ENCODE data around the gene EIF2D.

Gene EIF2D

GRCh38 chr1:206612129-206612876, at the start of gene EIF2D:
EIF2D (minus strand) TSS chr1:206612465; CDS start chr1:206612342, 123 bp downstream.
- Mint-ChIP-seq H3K4me3 (peak within 1 kb of the TSS; percentile 93), H3K4me1 (peaks cover 37% of the 10 kb centered on the region), H3K27ac (peak within 1 kb of the TSS; percentile 98), H3K36me3 (peaks cover 49% of the 10 kb centered on the region), H3K9me3 (no peaks in the 10 kb centered on the region)
- DNase-seq (ENCODE audit: low spot score in 2 of 2): peak; percentile 97 to 98
- peak; percentile 97 for ATAC-seq

GRCh38 chr1:206661161-206661820, 49.0 kb upstream of the EIF2D start:
- Mint-ChIP-seq H3K27ac (no peak overlapping the region), H3K36me3 (no peaks in the 10 kb centered on the region), H3K4me1 (peaks cover 34% of the 10 kb centered on the region), H3K4me3 (no peak overlapping the region), H3K9me3 (no peaks in the 10 kb centered on the region)
- ATAC-seq (no peak), DNase-seq (ENCODE audit: low spot score in 2 of 2) (no peak)

DNA sequence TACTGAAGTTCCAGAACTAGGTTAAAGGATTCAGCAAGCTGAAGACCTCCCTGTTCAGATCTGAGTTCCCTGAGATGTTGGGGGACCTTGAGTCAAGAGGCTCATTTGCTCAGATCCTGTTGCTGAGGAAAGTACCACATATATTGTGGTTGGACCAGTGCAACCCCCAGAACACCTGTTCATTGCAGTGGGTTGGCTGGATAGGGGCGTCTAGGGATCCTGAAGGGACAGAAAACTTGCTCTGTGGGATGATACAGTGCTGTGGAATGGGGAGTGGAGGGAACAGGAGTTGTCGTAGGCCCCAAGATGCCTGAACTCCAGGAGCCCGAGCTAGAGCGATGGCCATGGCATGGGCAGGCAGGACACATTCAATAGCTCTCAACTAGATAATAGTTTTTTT, 47.9 kb upstream of the EIF2D start:
- Mint-ChIP-seq H3K4me3 (no peak overlapping the region), H3K9me3 (no peaks in the 10 kb centered on the region), H3K4me1 (peaks cover 34% of the 10 kb centered on the region), H3K36me3 (no peaks in the 10 kb centered on the region), H3K27ac (peak overlapping the region; percentile 43)
- DNase-seq (ENCODE audit: low spot score in 2 of 2): no peak
- ATAC-seq: no peak

DNA sequence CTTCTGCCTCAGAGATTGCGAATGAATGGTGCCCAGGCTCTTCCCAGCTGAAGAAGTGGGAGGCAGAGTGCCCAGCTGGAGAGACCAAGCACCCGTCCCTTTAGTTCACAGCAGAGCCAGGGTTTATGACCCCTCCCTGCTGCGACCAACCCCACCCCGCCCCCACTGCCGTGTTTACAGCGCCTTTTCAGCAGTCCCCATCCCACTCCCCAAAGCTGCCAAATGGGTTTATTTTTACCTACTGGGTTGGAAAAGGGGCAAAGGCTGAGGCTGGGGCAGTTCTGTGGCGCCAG, 46.7 kb upstream of the EIF2D start:
- Mint-ChIP-seq H3K4me3 (no peak overlapping the region), H3K36me3 (no peaks in the 10 kb centered on the region), H3K9me3 (no peaks in the 10 kb centered on the region), H3K4me1 (peaks cover 29% of the 10 kb centered on the region), H3K27ac (no peak overlapping the region)
- DNase-seq (ENCODE audit: low spot score in 2 of 2) (no peak), ATAC-seq (no peak)

DNA sequence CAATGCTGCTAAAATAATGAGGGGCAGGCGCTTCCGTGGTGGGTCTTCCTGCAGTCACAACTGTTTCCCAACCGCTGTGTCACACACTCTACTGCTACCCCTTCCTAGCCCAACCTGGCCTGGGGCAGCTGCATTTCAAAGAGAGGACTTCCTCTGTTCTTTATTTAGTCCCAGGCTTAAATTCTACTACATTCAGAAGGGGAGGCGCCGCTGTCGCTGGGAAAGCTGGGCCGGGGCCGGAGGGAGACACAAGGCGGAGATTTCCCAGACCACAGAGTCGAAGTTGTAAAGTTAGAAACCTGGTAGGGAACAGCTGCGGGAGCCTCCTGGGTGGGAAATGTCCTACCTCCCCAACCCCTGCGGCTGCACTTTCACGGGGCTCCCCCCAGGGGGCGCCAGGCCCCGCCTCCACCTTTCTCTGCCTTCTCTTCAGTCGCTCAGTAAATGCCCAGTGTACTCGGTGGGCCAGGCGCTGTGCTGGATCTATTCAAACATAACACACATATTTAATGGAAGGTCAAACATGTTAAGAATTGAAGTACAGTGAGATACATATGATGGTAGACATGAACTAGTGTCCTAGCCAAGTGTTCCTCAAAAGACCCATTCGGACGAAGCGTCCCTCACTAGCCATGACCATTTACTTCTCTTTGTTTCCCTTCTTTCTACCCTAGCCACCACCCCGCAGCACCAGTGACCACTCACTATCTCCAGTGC, 46.2 kb upstream of the EIF2D start:
- no peak overlapping the region for H3K27ac Mint-ChIP-seq
- ATAC-seq (peak; percentile 80), DNase-seq (ENCODE audit: low spot score in 2 of 2) (peak; percentile 57 to 85)
- H3K4me3 Mint-ChIP-seq: no peak overlapping the region
- no peaks in the 10 kb centered on the region for H3K9me3 Mint-ChIP-seq
- no peaks in the 10 kb centered on the region for H3K36me3 Mint-ChIP-seq
- H3K4me1 Mint-ChIP-seq: peaks cover 24% of the 10 kb centered on the region

DNA sequence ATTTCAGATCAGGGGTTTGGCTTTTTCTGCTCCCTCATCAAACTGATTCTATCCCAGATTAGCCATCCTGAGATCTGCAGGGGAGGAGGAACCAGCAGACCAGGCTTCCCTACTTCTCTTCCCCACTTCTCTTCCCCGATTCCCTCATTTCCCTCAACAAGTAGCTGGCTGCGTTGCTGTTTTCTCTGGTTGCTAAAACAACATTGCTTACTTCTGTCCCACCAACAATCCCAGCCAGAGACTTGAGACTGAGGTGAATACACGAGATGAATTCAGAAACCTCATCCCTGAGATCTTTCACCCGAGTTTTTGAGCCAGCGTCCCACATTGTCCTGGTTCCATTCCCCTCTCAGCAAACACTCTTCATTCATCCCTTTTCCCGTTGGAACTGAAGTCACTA, 45.5 kb upstream of the EIF2D start:
- ATAC-seq (no peak), DNase-seq (ENCODE audit: low spot score in 2 of 2) (no peak)
- no peaks in the 10 kb centered on the region for H3K36me3 Mint-ChIP-seq
- no peak overlapping the region for H3K27ac Mint-ChIP-seq
- H3K9me3 Mint-ChIP-seq: no peaks in the 10 kb centered on the region
- peaks cover 19% of the 10 kb centered on the region for H3K4me1 Mint-ChIP-seq
- H3K4me3 Mint-ChIP-seq: no peak overlapping the region

DNA sequence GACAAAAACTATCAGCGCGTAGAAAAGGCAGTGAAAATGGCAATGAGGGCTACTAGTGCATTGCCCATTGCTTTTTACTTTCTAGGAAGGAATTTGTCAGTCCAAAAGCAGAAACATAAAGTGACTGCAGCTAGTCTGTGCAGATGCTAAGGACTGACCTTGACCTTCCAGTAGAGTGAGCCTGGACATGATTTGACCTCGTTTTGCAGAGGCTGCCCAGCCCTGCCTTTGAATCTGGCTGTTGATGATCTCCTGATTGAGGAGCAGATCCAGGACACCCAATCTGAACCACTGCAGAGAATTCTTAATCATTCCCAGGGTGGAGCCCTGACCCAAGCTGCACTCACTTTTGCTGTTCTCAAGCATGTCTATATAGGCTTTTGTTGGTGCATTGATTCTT, 44.7 kb upstream of the EIF2D start:
- no peak for ATAC-seq
- no peak overlapping the region for H3K4me3 Mint-ChIP-seq
- H3K9me3 Mint-ChIP-seq: no peaks in the 10 kb centered on the region
- no peaks in the 10 kb centered on the region for H3K36me3 Mint-ChIP-seq
- no peak for DNase-seq (ENCODE audit: low spot score in 2 of 2)
- no peak overlapping the region for H3K27ac Mint-ChIP-seq
- peaks cover 16% of the 10 kb centered on the region for H3K4me1 Mint-ChIP-seq

GRCh38 chr1:206655471-206655882, 43.2 kb upstream of the EIF2D start:
- ATAC-seq (no peak), DNase-seq (ENCODE audit: low spot score in 2 of 2) (no peak)
- Mint-ChIP-seq H3K9me3 (no peaks in the 10 kb centered on the region), H3K4me3 (no peak overlapping the region), H3K36me3 (no peaks in the 10 kb centered on the region), H3K4me1 (peaks cover 17% of the 10 kb centered on the region), H3K27ac (no peak overlapping the region)

DNA sequence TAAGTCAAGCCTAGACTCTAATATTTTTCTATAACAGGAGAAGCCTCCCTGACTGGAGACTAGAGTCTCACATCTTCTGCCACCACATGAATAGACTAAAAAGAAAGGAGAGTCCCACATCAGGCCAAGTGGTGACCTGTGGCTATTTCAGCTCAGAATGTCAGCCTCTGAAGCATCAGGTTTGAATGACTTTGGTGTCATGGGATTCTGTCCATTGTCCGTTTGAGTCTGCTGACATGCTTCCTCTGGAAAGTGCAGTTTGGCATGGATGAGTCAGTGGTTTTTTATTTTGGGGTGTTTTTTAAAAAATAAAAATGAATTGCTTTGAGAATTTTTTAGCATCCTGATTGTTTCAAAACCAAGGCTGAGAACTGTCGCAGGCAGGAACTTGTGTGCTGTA, 42.6 kb upstream of the EIF2D start:
- no peak for ATAC-seq
- no peaks in the 10 kb centered on the region for H3K36me3 Mint-ChIP-seq
- H3K4me1 Mint-ChIP-seq: peaks cover 17% of the 10 kb centered on the region
- no peak for DNase-seq (ENCODE audit: low spot score in 2 of 2)
- H3K9me3 Mint-ChIP-seq: no peaks in the 10 kb centered on the region
- no peak overlapping the region for H3K27ac Mint-ChIP-seq
- H3K4me3 Mint-ChIP-seq: no peak overlapping the region

GRCh38 chr1:206653715-206654459, 41.6 kb upstream of the EIF2D start:
- peaks cover 17% of the 10 kb centered on the region for H3K4me1 Mint-ChIP-seq
- H3K4me3 Mint-ChIP-seq: no peak overlapping the region
- no peaks in the 10 kb centered on the region for H3K36me3 Mint-ChIP-seq
- no peaks in the 10 kb centered on the region for H3K9me3 Mint-ChIP-seq
- ATAC-seq (no peak), DNase-seq (ENCODE audit: low spot score in 2 of 2) (no peak)
- H3K27ac Mint-ChIP-seq: no peak overlapping the region

- ATAC-seq (peak; percentile 50), DNase-seq (ENCODE audit: low spot score in 2 of 2) (no peak)
- Mint-ChIP-seq H3K4me1 (peaks cover 6% of the 10 kb centered on the region), H3K36me3 (peaks cover 14% of the 10 kb centered on the region), H3K9me3 (no peaks in the 10 kb centered on the region), H3K27ac (no peak overlapping the region), H3K4me3 (no peak overlapping the region)
These were observed 40.0 kb upstream of the EIF2D start for GRCh38 chr1:206651958-206652890.

GRCh38 chr1:206651014-206651413, 38.7 kb upstream of the EIF2D start:
- ATAC-seq: no peak
- Mint-ChIP-seq H3K9me3 (no peaks in the 10 kb centered on the region), H3K36me3 (peaks cover 17% of the 10 kb centered on the region), H3K4me3 (no peak overlapping the region), H3K27ac (no peak overlapping the region), H3K4me1 (peaks cover 6% of the 10 kb centered on the region)
- DNase-seq (ENCODE audit: low spot score in 2 of 2): no peak

DNA sequence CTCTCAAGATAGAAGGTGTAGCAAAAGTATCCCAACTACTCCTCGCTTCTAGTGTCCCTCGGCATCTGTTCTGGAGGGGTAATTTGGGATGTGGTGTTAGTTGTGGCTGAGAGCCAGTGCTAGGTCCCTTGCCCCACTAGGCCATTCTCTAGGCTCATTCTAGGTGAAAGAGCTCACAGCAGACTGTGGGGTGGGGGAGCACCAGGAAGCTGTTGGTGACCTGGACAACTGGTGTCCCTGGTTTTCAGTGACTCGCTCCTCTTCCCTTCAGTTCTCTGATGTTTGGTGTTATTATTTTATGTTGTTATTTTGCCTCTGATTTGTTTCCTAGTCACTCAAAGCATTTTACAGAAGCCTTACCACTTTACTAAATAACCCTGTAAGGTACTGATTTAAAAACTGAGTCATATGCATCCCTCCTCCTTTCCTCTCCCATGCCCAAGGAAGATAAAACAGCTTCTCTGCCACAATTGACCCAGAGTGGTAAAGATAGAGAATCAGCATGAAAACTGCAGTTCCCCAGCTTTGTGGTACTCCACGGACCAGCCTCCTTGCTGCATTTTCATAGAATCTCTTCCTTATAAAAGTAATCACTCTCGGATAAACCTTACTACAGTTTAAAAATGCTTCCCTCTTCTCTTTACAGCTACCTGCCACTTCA, 37.1 kb upstream of the EIF2D start:
- ATAC-seq (no peak), DNase-seq (ENCODE audit: low spot score in 2 of 2) (no peak)
- Mint-ChIP-seq H3K4me3 (no peak overlapping the region), H3K4me1 (peaks cover 6% of the 10 kb centered on the region), H3K27ac (no peak overlapping the region), H3K36me3 (peaks cover 22% of the 10 kb centered on the region), H3K9me3 (no peaks in the 10 kb centered on the region)

- no peak overlapping the region for H3K27ac Mint-ChIP-seq
- H3K4me1 Mint-ChIP-seq: peaks cover 4% of the 10 kb centered on the region
- H3K36me3 Mint-ChIP-seq: peaks cover 22% of the 10 kb centered on the region
- DNase-seq (ENCODE audit: low spot score in 2 of 2) (no peak), ATAC-seq (no peak)
- H3K4me3 Mint-ChIP-seq: no peak overlapping the region
- no peaks in the 10 kb centered on the region for H3K9me3 Mint-ChIP-seq
These were observed 35.0 kb upstream of the EIF2D start for GRCh38 chr1:206647224-206647623.

All from stimulated activated effector memory CD8-positive, alpha-beta T cell treated with anti-CD3 and anti-CD28 coated beads, Interleukin-12 subunit alpha, Interleukin-12 subunit beta, amount 100 ng/mL, for 72 hours (primary cell).